ENCODE data around the gene C6orf47.

C6orf47 gene

DNA sequence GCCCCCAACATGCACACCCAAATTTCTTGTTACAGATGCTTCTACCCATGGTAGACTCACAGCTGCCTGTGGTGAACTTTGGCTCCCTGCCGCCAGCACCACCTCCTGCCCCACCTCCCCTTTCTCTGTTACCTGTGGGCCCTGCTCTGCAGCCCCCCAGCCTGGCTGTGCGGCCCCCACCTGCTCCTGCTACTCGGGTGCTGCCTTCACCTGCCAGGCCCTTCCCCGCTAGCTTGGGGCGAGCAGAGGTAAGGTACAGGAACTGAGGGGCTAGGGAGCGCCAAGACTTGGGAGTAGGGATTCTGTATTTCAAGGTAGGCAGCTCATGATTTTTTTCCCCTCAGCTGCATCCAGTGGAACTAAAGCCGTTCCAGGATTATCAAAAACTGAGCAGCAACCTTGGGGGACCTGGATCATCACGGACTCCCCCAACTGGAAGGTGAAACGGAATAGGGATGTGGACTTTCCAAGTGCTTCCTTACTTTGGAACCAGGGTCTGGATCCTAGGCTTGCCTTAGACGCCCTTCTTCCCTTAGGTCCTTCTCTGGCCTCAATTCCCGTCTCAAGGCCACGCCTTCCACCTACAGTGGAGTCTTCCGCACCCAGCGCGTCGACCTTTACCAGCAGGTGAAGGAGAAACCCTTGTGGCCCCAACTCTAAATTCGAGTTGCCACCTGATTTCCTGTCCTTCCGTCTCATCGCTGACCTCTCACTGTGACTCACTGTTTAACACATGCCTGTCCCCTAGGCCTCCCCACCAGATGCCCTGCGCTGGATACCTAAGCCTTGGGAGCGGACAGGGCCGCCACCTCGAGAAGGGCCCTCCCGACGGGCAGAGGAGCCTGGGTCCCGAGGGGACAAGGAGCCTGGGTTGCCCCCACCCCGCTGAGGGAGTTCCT, 23.6 kb downstream of the C6orf47 start:
- DNase-seq (ENCODE audit: low spot score), result no peak

DNA sequence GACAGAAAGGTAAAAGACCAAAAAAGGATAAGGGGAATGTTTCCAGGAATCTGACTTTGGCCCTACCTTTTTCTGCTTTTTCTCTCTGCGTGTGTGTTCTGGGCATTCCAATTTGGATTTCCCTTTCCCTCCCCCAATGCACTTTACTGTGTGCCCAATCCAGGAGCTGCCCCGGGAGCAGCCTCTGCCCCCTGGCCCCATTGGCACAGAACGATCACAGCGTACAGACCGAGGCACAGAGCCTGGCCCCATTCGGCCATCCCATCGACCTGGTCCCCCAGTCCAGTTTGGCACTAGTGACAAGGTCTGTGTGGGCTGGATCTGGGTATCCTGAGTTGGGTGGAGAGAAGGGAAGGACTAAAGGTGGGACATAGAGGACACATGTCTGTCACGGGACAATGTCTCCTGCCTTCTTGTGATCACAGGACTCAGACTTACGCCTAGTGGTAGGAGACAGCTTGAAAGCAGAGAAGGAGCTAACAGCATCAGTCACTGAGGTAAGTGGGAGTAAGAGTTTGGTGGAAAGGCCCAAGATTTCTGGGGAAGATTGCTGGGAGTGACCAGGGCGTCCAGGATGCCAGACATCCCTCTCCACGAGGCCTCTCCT, 25.5 kb downstream of the C6orf47 start:
- no peak for DNase-seq (ENCODE audit: low spot score)

DNA sequence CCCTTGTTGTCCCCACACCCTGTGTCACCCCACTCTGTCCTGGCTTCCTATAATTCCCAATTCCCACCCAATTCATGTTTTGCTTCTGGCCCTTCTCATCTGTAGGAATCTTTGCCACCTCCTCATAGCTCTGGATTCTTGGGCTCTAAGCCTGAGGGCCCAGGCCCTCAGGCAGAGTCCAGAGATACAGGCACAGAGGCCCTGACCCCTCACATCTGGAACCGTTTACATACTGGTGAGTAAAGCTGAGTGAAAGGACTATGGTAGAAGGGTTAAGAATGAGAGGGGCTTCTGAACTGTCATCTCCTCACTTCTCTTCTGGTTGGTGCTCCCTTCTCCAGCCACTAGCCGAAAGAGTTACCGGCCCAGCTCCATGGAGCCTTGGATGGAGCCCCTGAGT, 26.4 kb downstream of the C6orf47 start:
- DNase-seq (ENCODE audit: low spot score), result no peak

DNA sequence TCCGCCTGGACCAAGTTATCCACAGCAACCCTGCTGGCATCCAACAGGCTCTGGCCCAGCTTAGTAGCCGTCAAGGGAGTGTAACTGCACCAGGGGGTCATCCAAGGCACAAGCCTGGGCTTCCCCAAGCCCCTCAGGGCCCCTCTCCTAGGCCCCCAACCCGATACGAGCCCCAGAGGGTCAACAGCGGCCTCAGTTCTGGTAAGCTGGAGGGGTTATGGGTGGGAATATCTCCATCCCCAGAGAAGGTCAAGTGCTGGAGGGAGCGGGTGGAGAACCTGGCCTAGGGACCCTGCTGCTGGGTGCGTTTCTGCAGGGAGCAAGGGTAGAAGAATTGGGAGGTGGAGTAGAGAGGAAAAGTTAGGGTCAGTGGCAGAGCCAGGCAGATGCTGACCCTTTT, 27.1 kb downstream of the C6orf47 start:
- DNase-seq (ENCODE audit: low spot score), result no peak

DNA sequence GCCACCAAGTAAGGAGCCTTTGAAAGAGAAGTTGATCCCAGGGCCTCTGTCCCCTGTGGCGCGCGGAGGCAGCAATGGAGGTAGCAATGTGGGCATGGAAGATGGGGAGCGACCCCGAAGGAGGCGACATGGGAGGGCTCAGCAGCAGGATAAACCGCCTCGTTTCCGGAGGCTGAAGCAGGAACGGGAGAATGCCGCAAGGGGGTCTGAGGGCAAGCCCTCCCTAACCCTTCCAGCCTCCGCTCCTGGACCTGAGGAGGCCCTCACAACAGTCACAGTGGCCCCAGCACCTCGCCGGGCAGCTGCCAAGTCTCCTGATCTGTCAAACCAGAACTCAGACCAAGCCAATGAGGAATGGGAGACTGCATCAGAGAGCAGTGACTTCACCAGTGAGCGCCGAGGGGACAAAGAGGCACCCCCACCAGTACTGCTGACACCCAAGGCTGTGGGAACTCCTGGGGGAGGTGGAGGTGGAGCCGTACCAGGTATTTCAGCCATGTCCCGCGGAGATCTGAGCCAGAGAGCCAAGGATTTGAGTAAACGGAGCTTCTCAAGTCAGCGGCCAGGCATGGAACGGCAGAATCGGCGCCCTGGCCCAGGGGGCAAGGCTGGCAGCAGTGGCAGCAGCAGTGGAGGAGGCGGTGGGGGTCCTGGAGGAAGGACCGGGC, 28.2 kb downstream of the C6orf47 start:
- DNase-seq (ENCODE audit: low spot score), result no peak

DNA sequence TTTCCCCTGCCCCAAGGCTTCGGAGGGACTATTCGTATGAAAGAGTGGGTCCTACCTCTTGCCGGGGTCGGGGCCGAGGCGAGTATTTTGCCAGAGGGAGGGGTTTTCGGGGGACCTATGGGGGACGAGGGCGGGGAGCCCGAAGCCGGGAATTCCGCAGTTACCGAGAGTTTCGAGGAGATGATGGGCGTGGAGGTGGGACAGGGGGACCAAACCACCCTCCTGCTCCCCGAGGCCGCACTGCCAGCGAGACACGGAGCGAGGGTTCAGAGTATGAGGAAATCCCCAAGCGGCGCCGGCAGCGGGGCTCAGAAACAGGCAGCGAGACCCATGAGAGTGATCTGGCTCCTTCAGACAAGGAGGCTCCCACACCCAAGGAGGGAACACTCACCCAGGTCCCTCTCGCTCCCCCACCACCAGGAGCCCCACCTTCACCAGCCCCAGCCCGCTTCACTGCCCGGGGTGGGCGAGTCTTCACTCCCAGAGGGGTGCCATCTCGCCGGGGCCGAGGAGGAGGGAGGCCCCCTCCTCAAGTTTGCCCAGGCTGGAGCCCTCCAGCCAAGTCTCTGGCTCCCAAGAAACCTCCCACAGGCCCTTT, 28.8 kb downstream of the C6orf47 start:
- DNase-seq (ENCODE audit: low spot score), result no peak

DNA sequence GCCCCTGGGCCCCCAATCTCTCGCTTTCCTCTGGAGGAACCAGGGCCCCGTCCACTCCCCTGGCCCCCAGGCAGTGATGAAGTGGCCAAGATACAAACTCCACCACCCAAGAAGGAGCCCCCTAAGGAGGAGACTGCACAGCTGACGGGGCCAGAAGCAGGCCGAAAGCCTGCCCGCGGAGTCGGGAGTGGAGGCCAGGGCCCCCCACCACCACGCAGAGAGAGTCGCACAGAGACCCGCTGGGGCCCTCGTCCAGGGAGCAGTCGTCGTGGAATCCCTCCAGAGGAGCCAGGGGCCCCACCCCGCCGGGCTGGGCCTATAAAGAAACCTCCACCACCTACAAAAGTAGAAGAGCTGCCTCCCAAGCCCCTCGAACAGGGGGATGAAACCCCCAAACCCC, 29.4 kb downstream of the C6orf47 start:
- DNase-seq (ENCODE audit: low spot score), result no peak

DNA sequence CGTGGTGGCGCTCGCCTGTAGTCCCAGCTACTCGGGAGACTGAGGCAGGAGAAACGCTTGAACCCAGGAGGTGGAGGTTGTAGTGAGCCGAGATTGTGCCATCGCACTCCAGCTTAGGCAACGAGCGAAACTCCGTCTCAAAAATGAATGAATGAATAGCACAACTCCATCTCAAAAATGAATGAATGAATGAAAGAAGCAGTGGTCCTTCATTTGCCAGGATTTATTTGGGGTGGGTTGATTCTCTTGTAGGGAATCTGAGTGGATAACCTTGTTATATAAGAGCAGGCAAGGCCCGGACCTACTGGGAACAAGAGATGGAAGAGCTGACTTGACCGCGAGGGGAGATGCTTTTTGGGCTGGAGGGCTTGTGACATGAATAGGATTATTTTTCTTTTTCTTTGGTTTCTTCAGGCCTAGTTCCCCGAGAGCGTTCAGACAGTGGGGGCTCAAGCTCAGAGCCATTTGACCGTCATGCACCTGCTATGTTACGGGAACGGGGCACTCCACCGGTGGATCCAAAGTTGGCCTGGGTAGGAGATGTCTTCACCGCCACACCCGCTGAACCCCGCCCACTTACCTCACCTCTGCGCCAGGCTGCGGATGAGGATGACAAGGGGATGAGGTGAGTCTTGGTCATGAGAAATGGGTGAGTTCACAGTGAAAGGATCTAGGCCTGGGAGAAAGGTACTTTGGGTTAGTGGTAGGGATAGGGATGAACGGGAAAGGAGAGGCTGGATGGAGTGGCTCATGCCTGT, 30.2 kb downstream of the C6orf47 start:
- no peak for DNase-seq (ENCODE audit: low spot score)

DNA sequence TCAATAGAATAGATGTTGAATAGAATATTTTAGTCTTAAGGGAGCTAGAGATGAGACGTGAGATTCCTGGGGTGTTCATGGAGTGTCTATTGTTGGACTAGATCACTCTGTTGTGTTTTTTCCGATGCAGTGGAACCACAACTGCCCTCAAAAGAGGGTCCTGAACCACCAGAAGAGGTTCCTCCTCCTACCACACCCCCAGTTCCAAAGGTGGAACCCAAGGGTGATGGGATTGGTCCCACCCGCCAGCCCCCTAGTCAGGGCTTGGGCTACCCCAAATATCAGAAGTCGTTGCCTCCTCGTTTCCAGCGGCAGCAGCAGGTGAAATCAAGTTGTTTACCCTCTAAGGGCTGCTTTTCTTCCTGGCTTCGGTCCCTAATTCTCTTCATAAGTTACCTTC, 31.6 kb downstream of the C6orf47 start:
- no peak for DNase-seq (ENCODE audit: low spot score)

DNA sequence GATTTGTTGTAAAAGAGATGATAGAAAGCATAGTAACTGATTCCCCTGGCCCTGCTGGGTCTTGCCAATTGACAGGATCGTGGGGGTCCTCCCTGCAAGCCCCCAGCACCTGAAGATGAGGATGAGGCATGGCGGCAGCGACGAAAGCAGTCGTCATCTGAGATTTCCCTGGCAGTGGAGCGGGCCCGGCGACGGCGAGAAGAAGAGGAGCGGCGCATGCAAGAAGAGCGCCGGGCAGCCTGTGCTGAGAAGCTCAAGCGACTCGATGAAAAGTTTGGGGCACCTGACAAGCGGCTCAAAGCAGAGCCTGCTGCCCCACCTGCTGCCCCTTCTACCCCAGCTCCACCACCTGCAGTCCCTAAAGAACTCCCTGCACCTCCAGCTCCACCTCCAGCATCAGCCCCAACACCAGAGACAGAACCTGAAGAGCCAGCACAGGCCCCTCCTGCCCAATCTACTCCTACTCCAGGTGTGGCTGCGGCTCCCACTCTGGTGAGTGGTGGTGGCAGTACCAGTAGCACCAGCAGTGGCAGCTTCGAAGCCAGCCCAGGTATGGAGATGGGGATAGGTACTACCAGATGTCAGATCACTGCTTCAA, 32.8 kb downstream of the C6orf47 start:
- DNase-seq (ENCODE audit: low spot score), result no peak

DNA sequence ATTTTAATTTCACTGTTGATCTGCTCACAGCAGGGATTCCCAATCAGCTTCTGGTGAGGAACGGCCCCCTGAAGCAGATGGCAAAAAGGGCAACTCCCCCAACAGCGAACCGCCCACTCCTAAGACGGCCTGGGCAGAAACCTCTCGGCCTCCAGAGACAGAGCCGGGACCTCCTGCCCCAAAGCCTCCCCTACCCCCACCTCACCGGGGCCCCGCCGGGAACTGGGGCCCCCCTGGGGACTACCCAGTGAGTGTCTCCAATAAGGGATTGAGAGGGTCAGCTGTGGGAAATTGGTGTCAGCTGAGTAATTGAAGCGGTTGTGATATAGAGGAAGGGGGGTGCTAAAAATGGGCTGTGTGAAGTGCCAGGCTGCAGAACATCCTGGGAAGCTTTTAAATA, 33.6 kb downstream of the C6orf47 start:
- no peak for DNase-seq (ENCODE audit: low spot score)

DNA sequence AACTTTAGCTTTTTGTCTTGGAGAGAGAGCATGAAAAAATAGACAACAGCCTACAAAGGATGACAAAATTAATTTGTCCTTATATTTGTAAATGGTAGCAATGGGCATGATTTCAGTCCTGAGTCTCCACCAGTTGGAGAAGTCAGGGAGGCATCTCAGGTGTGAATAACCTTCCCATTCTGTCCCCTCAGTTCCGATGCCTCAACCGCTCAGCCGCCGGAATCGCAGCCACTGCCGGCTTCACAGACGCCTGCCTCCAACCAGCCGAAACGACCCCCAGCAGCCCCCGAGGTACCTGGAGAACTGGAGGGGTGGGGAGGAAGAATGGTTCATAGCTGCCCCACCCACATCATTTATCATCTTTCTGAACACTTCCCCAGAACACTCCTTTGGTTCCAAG, 36.5 kb downstream of the C6orf47 start:
- DNase-seq (ENCODE audit: low spot score), result no peak

DNA sequence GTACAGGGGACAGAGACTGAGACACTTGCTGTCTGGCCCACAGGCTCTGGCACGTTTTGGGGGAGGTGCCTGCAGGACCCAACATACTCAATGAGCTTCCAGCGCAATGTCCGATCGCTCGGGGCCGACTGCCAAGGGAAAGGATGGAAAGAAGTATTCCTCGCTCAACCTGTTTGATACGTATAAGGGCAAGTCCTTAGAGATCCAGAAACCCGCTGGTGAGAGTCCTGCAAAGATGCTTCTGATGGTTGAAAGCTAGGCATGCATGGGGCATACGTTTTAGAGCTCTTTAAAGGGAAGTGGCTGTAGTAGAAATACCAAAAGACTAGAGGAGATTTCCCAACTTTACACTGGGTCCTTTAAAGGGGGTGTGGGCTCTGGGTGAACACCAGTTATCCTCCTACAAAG, 37.9 kb downstream of the C6orf47 start:
- DNase-seq (ENCODE audit: low spot score), result no peak

DNA sequence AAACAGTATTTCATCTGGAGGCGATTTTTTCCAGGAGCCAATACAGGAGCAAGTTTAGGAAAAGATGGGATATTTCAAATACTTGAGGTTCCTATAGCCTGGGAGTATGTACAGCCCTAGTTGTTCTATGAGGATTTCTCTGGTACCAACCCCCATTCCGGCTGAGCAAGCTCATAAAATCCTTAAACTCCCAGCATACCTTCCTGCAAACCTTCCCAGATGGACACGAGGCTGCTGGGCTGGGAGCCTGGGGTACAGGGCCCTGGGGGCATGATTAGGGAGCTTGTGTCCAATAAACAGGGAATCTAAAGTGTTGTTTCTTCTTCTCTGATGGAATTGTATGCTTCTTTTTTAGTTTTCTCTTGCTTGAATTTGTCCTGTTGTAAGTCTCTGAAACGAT, 38.6 kb downstream of the C6orf47 start:
- peak; percentile 40 for DNase-seq (ENCODE audit: low spot score)

DNA sequence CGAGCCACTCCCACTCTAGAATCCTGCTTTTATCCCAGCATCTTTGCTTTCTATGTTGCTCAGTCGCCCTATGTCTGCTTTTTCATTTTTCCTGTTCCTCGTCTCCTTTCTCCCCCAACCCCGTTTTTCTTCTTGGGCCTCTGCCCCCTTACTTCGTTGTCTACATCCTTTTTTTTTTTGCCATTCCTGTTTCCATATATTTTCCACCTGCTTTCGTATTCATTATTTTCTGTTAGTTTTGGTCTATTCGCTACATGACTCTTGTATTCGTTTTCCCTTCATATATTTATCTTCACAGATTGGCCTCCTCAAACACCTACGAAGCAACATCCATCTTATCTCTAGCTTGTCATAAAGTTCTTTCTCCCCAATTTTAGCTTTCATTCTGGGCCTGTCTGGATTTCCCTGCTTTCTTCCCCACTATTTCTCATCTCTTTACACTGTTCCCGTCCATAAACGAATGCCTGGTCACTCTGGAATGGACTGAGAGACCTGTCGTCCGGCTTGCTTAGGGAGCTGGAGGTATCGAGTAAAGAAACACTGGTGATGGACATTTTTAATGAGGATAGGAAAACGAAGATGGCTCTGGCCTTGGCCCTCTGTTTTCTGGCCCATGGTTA, 39.1 kb downstream of the C6orf47 start:
- no peak for DNase-seq (ENCODE audit: low spot score)

DNA sequence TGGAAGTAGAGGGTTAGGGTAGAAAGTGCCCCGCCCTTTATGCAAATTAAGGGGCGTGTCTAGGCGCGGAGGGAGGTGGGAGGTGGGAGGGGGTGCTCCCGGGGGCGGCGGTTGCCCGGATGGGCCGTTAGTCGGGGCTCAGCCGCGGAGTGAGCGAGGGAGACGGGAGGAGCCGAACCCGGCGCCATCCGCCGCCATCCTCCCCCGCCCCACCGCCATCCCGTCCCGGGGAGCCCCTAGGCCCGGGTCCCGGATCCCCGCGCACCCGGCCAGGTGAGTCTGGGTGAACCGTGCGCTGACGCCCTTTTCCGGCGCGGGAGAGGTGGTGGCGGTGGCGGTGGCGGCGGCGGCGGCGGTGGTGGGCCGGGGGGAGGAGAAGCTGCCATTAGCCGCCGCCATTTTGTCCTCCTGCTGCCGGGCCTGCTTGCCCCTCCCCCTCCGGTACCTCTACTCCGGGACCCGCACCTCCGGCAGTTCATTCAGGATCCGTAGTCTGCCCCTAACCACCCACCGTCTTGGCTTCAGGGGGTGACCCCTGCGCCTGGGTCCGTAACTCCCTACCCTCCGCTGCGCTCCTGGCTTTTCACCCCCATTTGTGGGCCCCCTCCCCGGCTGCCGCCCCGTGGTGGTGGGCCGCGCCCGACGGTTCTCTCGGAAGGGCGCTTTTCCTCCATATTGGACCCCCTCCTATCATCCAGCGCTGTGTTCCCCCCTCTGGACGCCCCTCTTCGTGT, 39.8 kb downstream of the C6orf47 start, which contains the start of gene PRRC2A:
TSS of gene PRRC2A (plus strand) at position 130 of the 734 bp plus-strand sequence. CDS start 2,075 bp downstream, outside the sequence.
- DNase-seq (ENCODE audit: low spot score), result peak; percentile 87

DNA sequence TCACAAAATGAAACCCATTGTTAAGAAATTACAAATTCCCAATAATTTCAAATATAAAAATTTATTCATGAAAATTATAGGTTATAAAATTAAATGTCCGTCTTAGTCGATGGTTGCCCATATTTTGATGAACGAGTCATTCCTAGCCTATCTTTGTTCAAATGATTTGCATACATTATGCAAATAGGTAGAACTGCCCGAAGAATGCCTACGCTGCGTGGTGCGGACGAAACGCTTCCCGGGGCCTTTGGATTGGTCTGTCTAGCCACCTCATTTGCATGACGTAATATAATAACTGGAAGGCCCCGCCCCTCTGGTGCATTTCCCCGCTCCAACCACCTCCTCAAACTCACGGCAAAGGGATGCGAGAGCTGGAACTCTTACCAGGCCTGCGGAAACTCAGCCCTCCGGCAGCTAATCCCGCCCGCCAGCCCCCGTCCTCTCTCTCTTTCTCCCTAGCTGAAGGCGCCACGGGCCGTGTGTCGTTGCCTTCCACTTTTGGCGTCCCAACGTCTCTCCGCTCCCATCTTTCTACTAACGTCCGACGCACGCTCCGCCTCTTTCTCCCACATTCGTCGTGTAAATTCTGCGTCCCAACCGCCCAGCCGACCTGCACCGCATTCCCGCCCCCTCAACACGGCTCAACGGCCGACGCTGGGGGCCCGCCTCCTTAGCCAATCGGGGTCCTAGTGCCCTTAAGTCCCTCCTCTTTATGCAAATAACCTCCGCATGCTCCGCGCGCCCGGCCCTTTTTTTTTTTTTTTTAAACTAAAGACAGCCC, 40.6 kb downstream of the C6orf47 start:
- DNase-seq (ENCODE audit: low spot score), result peak; percentile 97

DNA sequence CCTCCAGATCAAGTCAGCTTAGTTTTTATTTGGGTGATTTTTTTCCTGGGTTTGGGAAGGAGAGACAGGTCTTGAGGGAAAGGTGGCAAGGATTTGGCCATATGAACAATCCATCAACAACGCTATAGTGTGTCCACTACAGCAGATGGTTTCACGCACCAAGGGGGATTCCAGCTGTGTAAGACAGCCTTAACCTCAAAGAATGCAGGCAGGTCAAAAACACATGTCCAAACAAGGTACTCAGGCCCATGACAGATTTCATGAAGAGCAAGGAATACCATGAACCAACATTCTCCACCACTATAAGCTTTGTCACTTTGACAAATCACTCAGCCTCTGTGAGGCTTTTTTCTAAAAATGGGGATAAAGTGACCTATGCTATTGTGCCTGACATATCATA, 43.6 kb downstream of the C6orf47 start:
- DNase-seq (ENCODE audit: low spot score), result no peak

DNA sequence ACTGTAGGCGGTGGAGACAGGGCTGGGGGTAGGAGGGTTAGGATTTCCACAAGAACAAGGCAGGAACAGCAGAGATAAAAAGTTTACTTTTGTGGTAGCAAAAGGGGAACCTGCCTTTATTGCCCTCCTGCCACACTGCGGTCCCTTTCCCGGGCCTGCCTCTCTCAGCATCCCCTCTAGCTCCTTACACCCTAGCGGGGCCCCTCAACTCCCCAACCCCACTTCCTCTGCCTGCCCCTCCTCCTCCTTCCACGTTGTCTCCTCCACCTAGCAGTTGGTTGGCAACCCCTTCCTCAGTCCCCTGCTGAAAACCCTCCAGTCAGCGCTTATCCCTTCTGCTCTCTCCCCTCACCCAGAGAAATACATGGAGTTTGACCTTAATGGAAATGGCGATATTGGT, 44.8 kb downstream of the C6orf47 start:
- no peak for DNase-seq (ENCODE audit: low spot score)
